Osteoblast (primary cell): Measurements from ENCODE around the gene FAM13A. TPM values are rescaled to one million over a fixed set of nuclear protein-coding genes. Genes with fewer than 3 reads are reported as not detected.

Source experiments
- DNase-seq: peaks from one replicate; pipeline ENCODE4 v3.0.0; 2011; ENCODE audit warnings: low spot score, mixed read lengths; ENCODE audit not compliant: insufficient read length; ENCODE audit errors: missing footprints
- H2AFZ ChIP-seq: 2 replicates; pipeline ENCODE4 v1.6.0; 2011; ENCODE audit warnings: mild to moderate bottlenecking, low read length
- H3K27ac ChIP-seq: 2 replicates; pipeline ENCODE4 v1.5.1; 2011; ENCODE audit warnings: mild to moderate bottlenecking, low read depth, low read length, moderate library complexity
- H3K27me3 ChIP-seq: 2 replicates; pipeline ENCODE4 v1.6.0; 2012; ENCODE audit warnings: mild to moderate bottlenecking, control low read depth, inconsistent platforms, low read length, moderate library complexity; ENCODE audit not compliant: insufficient read depth
- H3K36me3 ChIP-seq: 2 replicates; pipeline ENCODE4 v1.5.1; 2011; ENCODE audit warnings: mild to moderate bottlenecking, low read length, control low read depth, moderate library complexity; ENCODE audit not compliant: insufficient read depth
- H3K4me1 ChIP-seq: 2 replicates; pipeline ENCODE4 v1.5.1; 2011; ENCODE audit warnings: mild to moderate bottlenecking, low read length, control low read depth, moderate library complexity; ENCODE audit not compliant: insufficient read depth
- H3K4me2 ChIP-seq: 2 replicates; pipeline ENCODE4 v1.6.0; 2011; ENCODE audit warnings: mild to moderate bottlenecking, low read length; ENCODE audit not compliant: insufficient read depth
- H3K4me3 ChIP-seq: fragments of 200-600 bp; sonication (generic); 3 replicates; pipeline ENCODE4 v1.5.1; 2012; ENCODE audit warnings: mild to moderate bottlenecking, low read length, inconsistent platforms; ENCODE audit not compliant: insufficient read depth
- H3K79me2 ChIP-seq: 2 replicates; pipeline ENCODE4 v1.6.0; 2012; ENCODE audit warnings: mild to moderate bottlenecking, low read length, control low read depth, inconsistent platforms; ENCODE audit not compliant: insufficient read depth
- H3K9me3 ChIP-seq: 2 replicates; pipeline ENCODE4 v1.5.1; 2011; ENCODE audit warnings: low read depth, low read length, control low read depth
- H4K20me1 ChIP-seq: 2 replicates; pipeline ENCODE4 v1.6.0; 2012; ENCODE audit warnings: mild to moderate bottlenecking, low read length, control low read depth; ENCODE audit not compliant: insufficient read depth
- CTCF ChIP-seq: IDR thresholded peaks from 2 replicates; pipeline ENCODE4 v1.5.1; 2011; ENCODE audit warnings: mild to moderate bottlenecking, low read depth, low read length, moderate library complexity; ENCODE audit errors: extremely low read depth
- total RNA-seq: library from RNA; depleted of rRNA; stranded (reverse); fragments of >200 nt; gene quantifications from 2 replicates; pipeline ENCODE4 v1.2.3, GENCODE V29; 2012

The FAM13A gene
- total RNA-seq, 1 donor = 18.8 TPM

GRCh38 chr4:88865046-88865445, 191.9 kb downstream of the FAM13A start:
- TF ChIP-seq CTCF = no peak
- H3K27me3 ChIP-seq = no peaks in the 10 kb centered on the region
- H4K20me1 ChIP-seq = no peaks in the 10 kb centered on the region
- H3K36me3 ChIP-seq = no peaks in the 10 kb centered on the region
- no peak overlapping the region for H3K4me2 ChIP-seq
- no peaks in the 10 kb centered on the region for H3K9me3 ChIP-seq
- H2AFZ ChIP-seq = no peak overlapping the region
- H3K27ac ChIP-seq = peak overlapping the region; percentile 7
- no peak for DNase-seq
- no peak overlapping the region for H3K4me3 ChIP-seq
- H3K79me2 ChIP-seq = no peaks in the 10 kb centered on the region
- peaks cover 14% of the 10 kb centered on the region for H3K4me1 ChIP-seq

DNA sequence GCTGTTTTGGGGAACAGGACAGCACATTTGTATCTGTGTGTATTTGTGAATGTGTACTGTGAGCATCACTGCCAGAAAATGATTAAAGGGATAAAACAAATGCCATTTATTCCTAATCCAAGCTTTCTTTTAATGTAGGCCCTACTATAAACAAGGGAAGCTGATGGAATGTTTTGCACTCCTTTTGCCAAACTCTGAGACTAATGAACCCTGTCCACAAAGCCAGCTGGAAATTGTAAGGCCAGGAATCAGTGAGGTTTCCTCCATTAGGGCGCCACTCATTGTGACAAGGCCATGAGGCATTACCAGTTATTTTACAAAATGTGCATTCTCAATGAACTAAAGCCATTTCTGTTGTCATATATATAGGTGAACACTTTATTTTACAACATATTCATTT, 196.4 kb downstream of the FAM13A start:
- no peak overlapping the region for H3K4me2 ChIP-seq
- no peak for TF ChIP-seq CTCF

DNA sequence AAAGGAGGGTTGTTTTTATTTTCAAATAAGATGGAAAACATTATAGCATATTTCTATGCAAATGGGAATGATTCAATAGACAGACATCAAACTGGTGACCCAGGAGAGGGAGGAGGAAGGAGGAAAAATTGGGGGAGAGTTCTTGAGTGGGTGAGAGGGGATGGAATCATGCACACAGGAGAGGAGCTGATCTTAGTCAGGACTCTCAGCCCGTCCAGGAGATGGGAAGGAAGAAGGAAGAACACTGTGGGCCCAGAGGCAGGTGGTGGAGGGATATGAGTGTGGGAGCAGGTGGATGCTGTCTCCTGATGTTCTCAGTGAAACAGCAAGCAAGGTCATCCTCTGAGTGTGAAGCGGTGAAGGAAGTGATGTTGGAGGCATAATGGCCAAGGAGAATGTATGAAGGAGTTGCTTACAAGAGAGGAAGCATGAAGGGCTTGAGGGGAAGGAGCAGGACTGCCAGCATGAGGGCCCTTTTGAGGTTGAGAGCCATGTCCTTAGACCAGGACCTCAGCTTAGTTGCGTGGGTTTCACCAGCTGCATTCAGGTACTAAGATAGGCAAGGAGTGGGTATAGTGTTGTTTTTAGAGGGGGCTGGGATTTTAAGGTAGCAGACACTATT, 197.7 kb downstream of the FAM13A start:
- no peak overlapping the region for H3K4me3 ChIP-seq
- H2AFZ ChIP-seq = no peak overlapping the region
- no peak for TF ChIP-seq CTCF
- H3K27me3 ChIP-seq = no peaks in the 10 kb centered on the region
- no peak overlapping the region for H3K27ac ChIP-seq
- H3K4me1 ChIP-seq = peaks cover 4% of the 10 kb centered on the region
- no peaks in the 10 kb centered on the region for H3K36me3 ChIP-seq
- no peaks in the 10 kb centered on the region for H4K20me1 ChIP-seq
- no peak for DNase-seq
- no peaks in the 10 kb centered on the region for H3K9me3 ChIP-seq
- no peak overlapping the region for H3K4me2 ChIP-seq
- no peaks in the 10 kb centered on the region for H3K79me2 ChIP-seq

More for the DNA sequence above, 196.4 kb downstream of the FAM13A start:
- no peak for DNase-seq
- Histone ChIP-seq H3K4me1 (peaks cover 10% of the 10 kb centered on the region), H3K79me2 (no peaks in the 10 kb centered on the region), H3K36me3 (no peaks in the 10 kb centered on the region), H3K27me3 (no peaks in the 10 kb centered on the region), H3K4me3 (no peak overlapping the region), H4K20me1 (no peaks in the 10 kb centered on the region), H2AFZ (no peak overlapping the region), H3K9me3 (no peaks in the 10 kb centered on the region), H3K27ac (no peak overlapping the region)

DNA sequence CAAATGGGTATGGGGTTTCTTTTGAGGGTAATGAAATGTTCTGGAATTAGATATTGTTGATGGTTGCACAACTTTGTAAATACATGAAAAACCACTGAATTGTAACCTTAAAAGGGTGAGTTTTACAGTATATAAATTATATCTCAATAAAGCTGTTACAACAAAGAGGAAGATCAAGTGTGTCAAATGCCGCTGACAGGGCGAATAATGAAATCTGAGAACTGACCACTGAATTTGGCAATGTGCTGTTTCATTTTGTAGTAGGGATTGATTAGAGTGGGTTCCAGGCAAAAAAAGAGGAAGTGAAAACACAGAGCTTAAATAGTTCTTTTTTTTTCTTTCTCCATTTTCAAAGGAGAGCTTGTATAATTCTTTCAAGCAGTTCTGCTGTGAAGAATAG, 198.2 kb downstream of the FAM13A start:
- Histone ChIP-seq H3K4me1 (peaks cover 4% of the 10 kb centered on the region), H2AFZ (peak overlapping the region; percentile 15), H3K27ac (no peak overlapping the region), H3K27me3 (no peaks in the 10 kb centered on the region), H3K9me3 (no peaks in the 10 kb centered on the region), H3K4me2 (no peak overlapping the region), H3K79me2 (no peaks in the 10 kb centered on the region), H3K4me3 (no peak overlapping the region), H4K20me1 (no peaks in the 10 kb centered on the region), H3K36me3 (no peaks in the 10 kb centered on the region)
- DNase-seq = no peak
- TF ChIP-seq CTCF = no peak
